ENCODE results near the gene PLA2G15.

- TF ChIP-seq CTCF (IDR thresholded peaks at IDR 0.05) (peak; percentile 65), ZFX (IDR thresholded peaks at IDR 0.05; ENCODE audit: borderline replicate concordance) (no peak)
Measured at GRCh38 chr16:68235108-68235886, 9.9 kb upstream of the PLA2G15 start.
